ENCODE data around the gene GAB2. TPM values are rescaled to one million over a fixed set of nuclear protein-coding genes. Genes with fewer than 3 reads are reported as not detected.
A peak's percentile ranks its signal among the peaks of the same experiment; 100 is the strongest.

GAB2 gene
- total RNA-seq, 3 donors from 2014 or later = 21.5 to 36.1 (median 26.6) TPM

- no peaks in the 10 kb centered on the region for H3K9me3 ChIP-seq
- intact Hi-C loops (cut with DNase I, micrococcal nuclease) = no loop called here
- no peak overlapping the region for H3K4me3 ChIP-seq
- no peak for TF ChIP-seq CTCF (IDR thresholded peaks at IDR 0.05)
- ATAC-seq (peak; percentile 47), DNase-seq (no peak)
- peaks cover 19% of the 10 kb centered on the region for H3K4me1 ChIP-seq (ENCODE audit: low read depth)
- H3K36me3 ChIP-seq (ENCODE audit: low read depth) = no peaks in the 10 kb centered on the region
Measured at GRCh38 chr11:78312712-78313111, 104.9 kb downstream of the GAB2 start.

GRCh38 chr11:78311702-78312371, 105.8 kb downstream of the GAB2 start:
- no peak overlapping the region for H3K4me3 ChIP-seq
- H3K36me3 ChIP-seq (ENCODE audit: low read depth) = no peaks in the 10 kb centered on the region
- no peak for TF ChIP-seq CTCF (IDR thresholded peaks at IDR 0.05)
- no peaks in the 10 kb centered on the region for H3K9me3 ChIP-seq
- no peak for DNase-seq
- peaks cover 19% of the 10 kb centered on the region for H3K4me1 ChIP-seq (ENCODE audit: low read depth)
- ATAC-seq = peak; percentile 26
- intact Hi-C loops (cut with DNase I, micrococcal nuclease) = no loop called here

- no peak overlapping the region for H3K4me3 ChIP-seq
- H3K36me3 ChIP-seq (ENCODE audit: low read depth) = no peaks in the 10 kb centered on the region
- intact Hi-C loops (cut with DNase I, micrococcal nuclease) = no loop called here
- peak; percentile 47 for ATAC-seq
- no peaks in the 10 kb centered on the region for H3K9me3 ChIP-seq
- no peak for TF ChIP-seq CTCF (IDR thresholded peaks at IDR 0.05)
- peak; percentile 47 to 64 (median 56) for DNase-seq
- peaks cover 19% of the 10 kb centered on the region for H3K4me1 ChIP-seq (ENCODE audit: low read depth)
Measured at GRCh38 chr11:78310500-78310909, 107.1 kb downstream of the GAB2 start.

GRCh38 chr11:78304201-78304600, 113.4 kb downstream of the GAB2 start:
- intact Hi-C loops (cut with DNase I, micrococcal nuclease) = no loop called here
- Histone ChIP-seq H3K9me3 (no peaks in the 10 kb centered on the region), H3K4me3 (no peak overlapping the region), H3K4me1 (ENCODE audit: low read depth) (no peaks in the 10 kb centered on the region), H3K36me3 (ENCODE audit: low read depth) (no peaks in the 10 kb centered on the region)
- DNase-seq (no peak), ATAC-seq (no peak)
- TF ChIP-seq CTCF (IDR thresholded peaks at IDR 0.05) = no peak

- Histone ChIP-seq H3K9me3 (no peaks in the 10 kb centered on the region), H3K4me3 (no peak overlapping the region), H3K36me3 (ENCODE audit: low read depth) (no peaks in the 10 kb centered on the region), H3K4me1 (ENCODE audit: low read depth) (no peaks in the 10 kb centered on the region)
- no peak for ATAC-seq
- intact Hi-C loops (cut with DNase I, micrococcal nuclease) = no loop called here
- no peak for TF ChIP-seq CTCF (IDR thresholded peaks at IDR 0.05)
- DNase-seq = no peak
Measured at GRCh38 chr11:78300108-78300839, 117.3 kb downstream of the GAB2 start.
